CD8-positive, alpha-beta memory T cell (primary cell): ENCODE results near the gene CCT7. TPM values are rescaled to one million over a fixed set of nuclear protein-coding genes. Genes with fewer than 3 reads are reported as not detected.
"Not testable (repeated sequence)": the region's sequence is repeated elsewhere in the genome, so short reads cannot be mapped to it uniquely, and the experiment has no call there.

Experiments
- CTCF ChIA-PET: fragments of 350-600 bp; sonication (Branson Sonifier 250); formaldehyde crosslinking; loops from one replicate; lab custom pipeline; 2021; ENCODE audit warnings: antibody characterized with exemption; lab: Charles Lee
- POLR2A ChIA-PET: fragments of 350-600 bp; sonication (Branson Sonifier 250); formaldehyde crosslinking; loops from one replicate; lab custom pipeline; 2021; ENCODE audit warnings: antibody characterized with exemption; lab: Charles Lee
- DNase-seq, 5 donors: peaks; one replicate each; pipeline versions ENCODE4 v3.0.0 to v3.0.0-alpha.2; 2020 to 2022; ENCODE audit warnings: mixed read lengths in 1 of 5
- H3K27ac ChIP-seq: one replicate; pipeline ENCODE4 v1.7.0; 2013; ENCODE audit warnings: low read depth, mild to moderate bottlenecking, low read length, moderate library complexity
- H3K27me3 ChIP-seq: 2 replicates; pipeline ENCODE4 v1.7.0; 2013; ENCODE audit warnings: low read length, mild to moderate bottlenecking; ENCODE audit not compliant: insufficient read depth, poor library complexity, severe bottlenecking
- H3K36me3 ChIP-seq: 2 replicates; pipeline ENCODE4 v1.7.0; 2013; ENCODE audit warnings: mild to moderate bottlenecking, low read length, moderate library complexity; ENCODE audit not compliant: insufficient read depth
- H3K4me1 ChIP-seq: 2 replicates; pipeline ENCODE4 v1.7.0; 2013; ENCODE audit warnings: mild to moderate bottlenecking, low read length, moderate library complexity; ENCODE audit not compliant: insufficient read depth
- H3K4me3 ChIP-seq: 2 replicates; pipeline ENCODE4 v1.7.0; 2013; ENCODE audit warnings: mild to moderate bottlenecking, low read length
- H3K9me3 ChIP-seq: 2 replicates; pipeline ENCODE4 v1.7.0; 2013; ENCODE audit warnings: mild to moderate bottlenecking, low read length
- H3K27ac Mint-ChIP-seq, 8 donors: one replicate each; pipeline ENCODE4 v1.8.0; 2020 to 2021; ENCODE audit warnings: mixed read lengths in 8 of 8, mild to moderate bottlenecking in 6 of 8, inconsistent platforms in 3 of 8, moderate library complexity in 3 of 8
- H3K27me3 Mint-ChIP-seq, 2 donors: one replicate each; pipeline ENCODE4 v1.8.0; 2020 to 2021; ENCODE audit warnings: mixed read lengths in 2 of 2, mild to moderate bottlenecking in 1 of 2, moderate library complexity in 1 of 2
- H3K36me3 Mint-ChIP-seq, 3 donors: one replicate each; pipeline ENCODE4 v1.8.0; 2020 to 2021; ENCODE audit warnings: mixed read lengths in 3 of 3, inconsistent platforms in 1 of 3, mild to moderate bottlenecking in 1 of 3
- H3K4me1 Mint-ChIP-seq, 3 donors: one replicate each; pipeline ENCODE4 v1.8.0; 2020 to 2021; ENCODE audit warnings: mixed read lengths in 3 of 3, inconsistent platforms in 1 of 3, mild to moderate bottlenecking in 1 of 3
- H3K4me3 Mint-ChIP-seq, 7 donors: one replicate each; pipeline ENCODE4 v1.8.0; 2020 to 2021; ENCODE audit warnings: mixed read lengths in 7 of 7, mild to moderate bottlenecking in 6 of 7, moderate library complexity in 4 of 7, inconsistent platforms in 2 of 7
- H3K9me3 Mint-ChIP-seq, 5 donors: one replicate each; pipeline ENCODE4 v1.8.0; 2020 to 2022; ENCODE audit warnings: mixed read lengths in 5 of 5, mild to moderate bottlenecking in 3 of 5, moderate library complexity in 2 of 5, inconsistent platforms in 1 of 5
- polyA plus RNA-seq: library from polyadenylated mRNA; unstranded; fragments of 300-500 nt; fragmentation: Illumina TruSeq; gene quantifications from one replicate; pipeline ENCODE4 v1.2.3, GENCODE V29; 2021
- total RNA-seq, 2 experiments: library from RNA; stranded (reverse); gene quantifications; one replicate each; pipeline ENCODE4 v1.2.3, GENCODE V29; 2021

Gene CCT7
- total and polyA plus RNA-seq, 3 experiments from 2014 or later: 263 to 758 (median 750) TPM

DNA sequence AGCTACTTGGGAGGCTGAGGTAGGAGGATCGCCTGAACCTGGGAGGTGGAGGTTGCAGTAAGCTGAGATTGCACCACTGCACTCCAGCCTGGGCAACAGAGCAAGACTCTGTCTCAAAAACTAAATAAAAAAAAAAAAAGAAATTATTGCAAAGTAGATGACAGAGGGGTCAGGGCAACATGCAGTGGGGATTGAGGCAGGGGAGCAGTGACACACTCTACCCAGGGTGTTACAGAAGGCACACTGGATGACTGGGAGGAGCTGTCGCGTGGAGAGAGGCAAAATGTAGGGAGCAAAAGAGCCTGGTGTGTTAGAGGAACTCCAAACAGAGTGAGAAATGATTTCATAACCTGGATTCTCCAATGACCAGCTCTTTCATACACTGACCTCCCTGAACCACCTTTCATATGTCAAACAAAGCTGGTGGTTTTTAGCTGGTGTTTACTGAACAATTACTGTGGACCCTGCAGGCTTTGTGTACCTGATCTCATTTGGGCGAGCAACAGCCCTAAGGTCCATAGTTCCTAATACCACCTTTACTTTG, 28.1 kb downstream of the CCT7 start:
- Mint-ChIP-seq H3K4me3 (no peak overlapping the region), H3K27ac (no peak overlapping the region), H3K27me3 (no peaks in the 10 kb centered on the region), H3K4me1 (peaks cover 4 to 15% (median 5%) of the 10 kb centered on the region in 3 donors), H3K36me3 (peaks cover 0 to 57% (median 7%) of the 10 kb centered on the region in 3 donors), H3K9me3 (no peaks in the 10 kb centered on the region)
- no peaks in the 10 kb centered on the region for H3K4me1 ChIP-seq
- H3K27me3 ChIP-seq: no peaks in the 10 kb centered on the region
- H3K36me3 ChIP-seq: no peaks in the 10 kb centered on the region
- no peak for DNase-seq
- CTCF ChIA-PET: no interaction called here
- H3K9me3 ChIP-seq: no peaks in the 10 kb centered on the region
- no peak overlapping the region for H3K27ac ChIP-seq
- H3K4me3 ChIP-seq: no peak overlapping the region
- POLR2A ChIA-PET: no interaction called here

DNA sequence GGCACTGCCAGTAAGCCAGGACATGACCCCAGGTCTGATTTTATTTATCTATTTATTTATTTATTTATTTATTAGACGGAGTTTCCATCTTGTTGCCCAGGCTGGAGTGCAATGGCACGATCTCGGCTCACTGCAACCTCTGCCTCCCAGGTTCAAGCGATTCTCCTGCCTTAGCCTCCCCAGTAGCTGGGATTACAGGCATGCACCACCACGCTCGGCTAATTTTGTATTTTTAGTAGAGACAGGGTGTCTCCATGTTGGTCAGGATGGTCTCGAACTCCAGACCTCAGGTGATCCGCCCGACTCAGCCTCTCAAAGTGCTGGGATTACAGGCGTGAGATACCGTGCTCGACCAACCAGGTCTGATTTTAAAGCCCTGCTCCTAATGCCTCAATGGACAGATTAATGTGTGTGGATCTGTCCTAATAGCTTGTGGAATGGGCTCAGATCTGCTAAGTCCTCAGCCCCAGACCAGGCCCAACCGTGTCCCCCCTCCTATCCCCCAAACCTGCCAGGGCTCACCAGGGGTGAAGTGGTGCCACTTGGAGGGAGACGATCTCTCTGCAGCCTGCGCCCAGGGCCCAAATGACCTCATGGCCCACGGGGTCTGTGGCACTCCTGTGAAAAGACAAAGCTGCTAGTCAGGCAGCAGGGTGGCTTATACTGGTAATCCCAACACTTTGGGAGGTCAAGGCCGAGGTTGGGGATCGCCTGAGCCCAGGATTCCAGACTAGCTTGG, 28.8 kb downstream of the CCT7 start:
- H3K4me3 ChIP-seq, H3K9me3 Mint-ChIP-seq, POLR2A ChIA-PET, H3K9me3 ChIP-seq, H3K27me3 Mint-ChIP-seq, H3K4me3 Mint-ChIP-seq, H3K27ac ChIP-seq, H3K36me3 ChIP-seq, CTCF ChIA-PET, H3K27me3 ChIP-seq, DNase-seq, H3K4me1 ChIP-seq: not testable (repeated sequence)
- Mint-ChIP-seq H3K4me1 (peaks cover 7 to 15% (median 12%) of the 10 kb centered on the region in 3 donors), H3K27ac (peak overlapping the region in 1 of 8 donors; percentile 14), H3K36me3 (peaks cover 0 to 58% (median 7%) of the 10 kb centered on the region in 3 donors)

DNA sequence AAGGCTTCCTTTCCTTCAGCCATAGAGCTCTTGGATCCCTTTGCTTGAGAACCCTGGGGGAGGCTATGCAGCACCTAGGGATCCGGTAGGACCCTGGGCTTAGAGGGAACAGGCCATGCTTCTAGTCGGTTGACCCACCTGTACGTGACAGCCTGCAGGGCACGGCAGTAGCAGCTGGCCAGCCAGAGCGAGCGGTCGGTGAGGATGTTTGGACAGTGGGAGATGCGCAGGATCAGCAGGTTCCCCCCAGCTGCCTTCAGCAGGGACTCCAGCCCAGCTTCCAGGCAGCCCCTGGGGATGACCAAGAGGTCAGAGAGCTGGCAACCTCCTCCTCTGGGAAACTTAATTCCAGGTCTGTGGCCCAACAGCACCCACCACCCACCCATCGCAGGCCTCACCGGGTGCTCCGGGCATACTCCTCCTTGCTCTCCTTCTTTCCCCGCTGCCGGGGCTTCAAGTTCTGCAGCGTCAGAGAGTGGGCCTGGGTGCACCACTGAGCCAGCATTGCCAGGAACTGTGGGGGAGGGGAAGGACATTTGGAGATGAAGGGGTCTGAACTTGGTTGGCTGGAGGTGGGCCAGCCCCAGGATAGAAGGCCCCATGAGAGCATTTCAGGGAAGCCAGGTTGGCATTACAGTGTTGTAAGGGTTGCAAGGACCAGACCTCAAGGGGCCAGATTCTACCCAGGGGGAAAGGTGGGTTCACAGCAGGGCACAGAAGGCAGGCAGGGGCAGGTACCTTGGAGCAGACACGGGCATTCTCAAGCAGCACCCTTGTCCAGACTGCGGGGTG, 29.6 kb downstream of the CCT7 start:
- no peak overlapping the region for H3K4me3 ChIP-seq
- no peak for DNase-seq
- H3K27me3 ChIP-seq: no peaks in the 10 kb centered on the region
- no peaks in the 10 kb centered on the region for H3K27me3 Mint-ChIP-seq
- no peaks in the 10 kb centered on the region for H3K9me3 ChIP-seq
- no peaks in the 10 kb centered on the region for H3K36me3 ChIP-seq
- H3K27ac Mint-ChIP-seq: peak overlapping the region in 1 of 8 donors; percentile 60
- CTCF ChIA-PET: interaction anchor here (1.4 kb wide), 1 partner anchor 30 kb away, joined by 3 read pairs; the partner anchor contains the start of gene EGR4
- H3K4me3 Mint-ChIP-seq: no peak overlapping the region
- peaks cover 0 to 1% (median 0%) of the 10 kb centered on the region in 5 donors for H3K9me3 Mint-ChIP-seq
- no peak overlapping the region for H3K27ac ChIP-seq
- H3K4me1 Mint-ChIP-seq: peaks cover 13 to 20% (median 19%) of the 10 kb centered on the region in 3 donors
- POLR2A ChIA-PET: no interaction called here
- H3K36me3 Mint-ChIP-seq: peaks cover 0 to 55% (median 8%) of the 10 kb centered on the region in 3 donors
- H3K4me1 ChIP-seq: peaks cover 11% of the 10 kb centered on the region

DNA sequence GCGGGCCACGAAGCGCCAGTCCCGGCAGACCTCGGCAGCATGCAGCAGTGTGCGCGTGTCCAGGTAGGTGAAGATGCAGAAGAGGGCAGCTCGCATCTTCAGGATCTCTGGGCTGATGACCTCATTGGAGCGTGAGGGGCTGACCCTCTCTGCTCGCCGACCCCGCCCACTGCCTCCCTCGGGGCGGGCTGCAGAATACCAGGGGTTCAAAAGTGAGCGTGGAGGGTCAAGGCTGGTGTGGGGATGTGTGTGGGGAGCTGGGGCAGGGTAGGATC, 30.2 kb downstream of the CCT7 start:
- no peak overlapping the region for H3K4me3 Mint-ChIP-seq
- Histone ChIP-seq H3K4me1 (peaks cover 11% of the 10 kb centered on the region), H3K9me3 (no peaks in the 10 kb centered on the region), H3K36me3 (no peaks in the 10 kb centered on the region), H3K4me3 (no peak overlapping the region), H3K27me3 (no peaks in the 10 kb centered on the region), H3K27ac (no peak overlapping the region)
- no peak overlapping the region for H3K27ac Mint-ChIP-seq
- DNase-seq: no peak
- H3K27me3 Mint-ChIP-seq: no peaks in the 10 kb centered on the region
- CTCF ChIA-PET: interaction anchor here (1.4 kb wide), 1 partner anchor 29 kb away, joined by 3 read pairs; the partner anchor contains the start of gene EGR4
- peaks cover 13 to 21% (median 19%) of the 10 kb centered on the region in 3 donors for H3K4me1 Mint-ChIP-seq
- H3K9me3 Mint-ChIP-seq: peaks cover 0 to 1% (median 0%) of the 10 kb centered on the region in 5 donors
- peaks cover 0 to 50% (median 8%) of the 10 kb centered on the region in 3 donors for H3K36me3 Mint-ChIP-seq
- POLR2A ChIA-PET: no interaction called here

DNA sequence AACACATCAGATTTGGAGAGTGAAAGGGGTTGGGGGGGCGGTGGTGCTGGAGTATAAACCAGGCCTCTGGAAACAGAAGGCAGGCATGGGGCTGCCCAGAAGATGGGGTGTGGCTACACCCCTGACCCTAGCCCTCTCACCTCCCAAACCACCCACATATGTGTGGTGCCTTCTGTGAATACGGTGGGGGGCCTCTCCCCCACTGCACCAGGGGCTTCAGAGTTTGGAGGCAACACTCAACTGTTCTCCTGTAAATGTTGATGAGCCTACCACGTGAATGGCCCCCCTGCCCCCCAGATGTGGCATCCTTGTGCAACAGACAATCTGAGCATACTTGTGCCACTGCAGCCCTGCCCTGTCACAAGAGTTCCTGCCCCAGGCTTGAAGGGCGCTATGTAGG, 30.7 kb downstream of the CCT7 start:
- no peak overlapping the region for H3K4me3 Mint-ChIP-seq
- peaks cover 0 to 45% (median 5%) of the 10 kb centered on the region in 3 donors for H3K36me3 Mint-ChIP-seq
- Histone ChIP-seq H3K4me3 (no peak overlapping the region), H3K4me1 (peaks cover 11% of the 10 kb centered on the region), H3K36me3 (no peaks in the 10 kb centered on the region), H3K27me3 (no peaks in the 10 kb centered on the region), H3K9me3 (no peaks in the 10 kb centered on the region), H3K27ac (no peak overlapping the region)
- peaks cover 0 to 1% (median 0%) of the 10 kb centered on the region in 5 donors for H3K9me3 Mint-ChIP-seq
- peaks cover 15 to 23% (median 21%) of the 10 kb centered on the region in 3 donors for H3K4me1 Mint-ChIP-seq
- CTCF ChIA-PET: interaction anchor here (1.4 kb wide), 1 partner anchor 29 kb away, joined by 3 read pairs; the partner anchor contains the start of gene EGR4
- POLR2A ChIA-PET: no interaction called here
- no peaks in the 10 kb centered on the region for H3K27me3 Mint-ChIP-seq
- DNase-seq: no peak
- H3K27ac Mint-ChIP-seq: peak overlapping the region in 1 of 8 donors; percentile 54

DNA sequence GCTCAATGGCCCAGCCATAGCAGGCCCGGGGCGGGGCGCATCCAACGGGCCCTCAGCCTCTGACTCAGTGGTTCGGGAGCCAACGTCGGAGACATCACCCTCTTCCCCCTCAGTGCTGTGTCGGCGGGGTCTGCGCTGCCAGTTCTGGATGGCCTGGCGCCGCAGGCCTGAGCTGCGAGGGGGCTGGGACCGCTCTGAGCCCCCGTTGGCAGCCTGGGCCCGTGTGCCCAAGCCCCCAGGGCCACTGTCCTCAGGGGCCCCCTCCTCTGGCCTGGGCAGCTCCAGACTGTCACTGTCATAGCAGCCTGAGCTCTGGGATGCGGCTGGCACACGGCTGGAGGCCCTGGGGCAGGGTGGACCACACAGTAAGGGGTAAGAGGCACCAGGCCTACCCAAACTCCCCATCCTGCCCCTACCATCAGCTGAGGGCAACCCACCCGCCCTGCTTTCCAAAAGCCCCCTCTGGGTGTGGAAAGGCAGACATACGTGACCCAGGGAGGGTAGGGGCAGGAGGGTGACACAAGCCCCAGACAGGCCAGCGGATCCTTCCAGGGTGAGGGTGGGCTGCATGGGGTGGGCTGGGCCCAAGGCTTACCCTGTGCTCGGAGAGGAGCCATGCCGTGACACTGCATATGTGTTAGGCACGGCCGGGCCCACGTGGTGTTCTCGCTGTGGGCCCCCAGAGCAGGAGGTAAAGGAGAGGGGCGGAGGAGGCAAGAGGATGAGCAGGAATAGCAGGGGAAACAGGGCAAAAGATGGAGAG, 31.4 kb downstream of the CCT7 start:
- H3K4me1 ChIP-seq: peaks cover 11% of the 10 kb centered on the region
- peaks cover 0 to 1% (median 0%) of the 10 kb centered on the region in 5 donors for H3K9me3 Mint-ChIP-seq
- peaks cover 18 to 30% (median 25%) of the 10 kb centered on the region in 3 donors for H3K4me1 Mint-ChIP-seq
- H3K4me3 Mint-ChIP-seq: no peak overlapping the region
- ChIA-PET CTCF (no interaction called here), POLR2A (no interaction called here)
- peaks cover 0 to 38% (median 5%) of the 10 kb centered on the region in 3 donors for H3K36me3 Mint-ChIP-seq
- H3K27ac ChIP-seq: no peak overlapping the region
- H3K27me3 Mint-ChIP-seq: no peaks in the 10 kb centered on the region
- H3K27me3 ChIP-seq: no peaks in the 10 kb centered on the region
- H3K27ac Mint-ChIP-seq: no peak overlapping the region
- DNase-seq: no peak
- no peaks in the 10 kb centered on the region for H3K9me3 ChIP-seq
- H3K4me3 ChIP-seq: no peak overlapping the region
- H3K36me3 ChIP-seq: no peaks in the 10 kb centered on the region

DNA sequence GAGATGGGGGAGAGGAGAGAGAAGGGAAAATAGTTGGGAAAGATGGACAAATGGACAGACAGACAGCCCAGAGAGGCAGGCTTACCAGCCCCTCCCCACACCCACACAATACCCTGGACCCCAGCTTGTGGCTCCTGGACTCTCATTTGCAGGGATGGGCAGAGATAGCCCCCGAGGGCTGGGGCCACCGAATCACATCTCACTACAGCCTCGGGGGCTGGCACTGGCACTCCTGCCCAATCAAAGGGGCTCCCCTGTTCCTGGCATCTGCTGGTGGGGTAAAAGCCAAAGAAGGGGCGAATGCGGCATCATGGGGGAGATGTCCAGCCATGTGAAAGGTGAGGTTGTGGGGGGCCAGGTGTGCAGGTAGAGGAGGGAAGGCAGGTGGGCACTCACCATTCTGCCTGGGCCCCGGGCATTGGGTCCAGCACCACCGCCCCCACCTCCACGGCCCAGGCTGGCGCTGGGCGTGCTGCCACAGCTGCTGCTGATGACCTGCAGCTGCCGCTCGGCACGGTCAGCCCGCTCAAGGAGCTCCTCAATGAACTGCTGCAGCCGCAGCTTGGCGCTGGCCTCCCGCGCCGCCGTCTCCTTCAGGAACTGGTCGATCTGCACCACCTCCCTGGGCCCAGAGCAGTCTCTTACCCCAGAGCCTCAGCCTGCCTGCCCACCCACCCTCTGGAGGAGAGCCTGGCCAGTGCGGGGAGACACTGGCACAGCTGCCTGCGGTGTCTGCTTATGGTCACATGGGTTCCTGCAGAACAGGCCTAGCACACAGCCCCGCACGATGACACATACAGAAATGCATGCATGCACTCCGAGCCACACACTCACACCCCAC, 32.2 kb downstream of the CCT7 start:
- Histone ChIP-seq H3K36me3 (no peaks in the 10 kb centered on the region), H3K27ac (no peak overlapping the region), H3K4me3 (no peak overlapping the region), H3K9me3 (no peaks in the 10 kb centered on the region), H3K27me3 (no peaks in the 10 kb centered on the region), H3K4me1 (peaks cover 11% of the 10 kb centered on the region)
- Mint-ChIP-seq H3K4me3 (no peak overlapping the region), H3K4me1 (peaks cover 21 to 34% (median 25%) of the 10 kb centered on the region in 3 donors), H3K27me3 (no peaks in the 10 kb centered on the region), H3K27ac (no peak overlapping the region), H3K9me3 (peaks cover 0 to 1% (median 0%) of the 10 kb centered on the region in 5 donors), H3K36me3 (peaks cover 0 to 36% (median 5%) of the 10 kb centered on the region in 3 donors)
- DNase-seq: no peak
- CTCF ChIA-PET: no interaction called here
- POLR2A ChIA-PET: no interaction called here
